ENCODE measurements around the gene ACACB.

The ACACB gene

GRCh38 chr12:109147954-109148353 is 31.6 kb downstream of the ACACB start:
- H3K4me3 ChIP-seq (ENCODE audit: low read depth, low read length): no peak overlapping the region
- no peak for DNase-seq (ENCODE audit: low read depth, low spot score)
- TF ChIP-seq CTCF (IDR thresholded peaks at IDR 0.05; ENCODE audit: low read depth, low read length): no peak
- in situ Hi-C loops (cut with HindIII; ENCODE audit: low sequenced_read_pairs): no loop called here

GRCh38 chr12:109150124-109150640 is 33.8 kb downstream of the ACACB start:
- TF ChIP-seq CTCF (IDR thresholded peaks at IDR 0.05; ENCODE audit: low read depth, low read length): no peak
- in situ Hi-C loops (cut with HindIII; ENCODE audit: low sequenced_read_pairs): no loop called here
- H3K4me3 ChIP-seq (ENCODE audit: low read depth, low read length): no peak overlapping the region
- DNase-seq (ENCODE audit: low read depth, low spot score): no peak

GRCh38 chr12:109151457-109151856 is 35.1 kb downstream of the ACACB start:
- no peak for DNase-seq (ENCODE audit: low read depth, low spot score)
- H3K4me3 ChIP-seq (ENCODE audit: low read depth, low read length): no peak overlapping the region
- no peak for TF ChIP-seq CTCF (IDR thresholded peaks at IDR 0.05; ENCODE audit: low read depth, low read length)
- in situ Hi-C loops (cut with HindIII; ENCODE audit: low sequenced_read_pairs): no loop called here

- no peak for TF ChIP-seq CTCF (IDR thresholded peaks at IDR 0.05; ENCODE audit: low read depth, low read length)
- in situ Hi-C loops (cut with HindIII; ENCODE audit: low sequenced_read_pairs): no loop called here
Measured at GRCh38 chr12:109153821-109154441, 37.5 kb downstream of the ACACB start.

GRCh38 chr12:109154451-109155438 is 38.4 kb downstream of the ACACB start:
- in situ Hi-C loops (cut with HindIII; ENCODE audit: low sequenced_read_pairs): no loop called here

More at GRCh38 chr12:109153821-109154441, 37.5 kb downstream of the ACACB start:
- H3K4me3 ChIP-seq (ENCODE audit: low read depth, low read length): peak overlapping the region; percentile 53
- no peak for DNase-seq (ENCODE audit: low read depth, low spot score)

More at GRCh38 chr12:109154451-109155438, 38.4 kb downstream of the ACACB start:
- H3K4me3 ChIP-seq (ENCODE audit: low read depth, low read length): peak overlapping the region; percentile 53
- peak; percentile 61 for DNase-seq (ENCODE audit: low read depth, low spot score)
- TF ChIP-seq CTCF (IDR thresholded peaks at IDR 0.05; ENCODE audit: low read depth, low read length): no peak
